Activated B cell treated with CpG ODN at 0.5 μM for 24 hours (primary cell): ENCODE measurements around the gene NBDY. TPM values are rescaled to one million over a fixed set of nuclear protein-coding genes. Genes with fewer than 3 reads are reported as not detected.
"Not testable (repeated sequence)": the region's sequence is repeated elsewhere in the genome, so short reads cannot be mapped to it uniquely, and the experiment has no call there.

ENCODE experiments used
- ATAC-seq: fragments of 200-7000 bp; cut with Tn5 transposase; one replicate; pipeline ENCODE4 v1.10.0; 2021; ENCODE audit warnings: low read depth, mild to moderate bottlenecking, moderate library complexity
- CTCF ChIA-PET: fragments of 350-600 bp; sonication (Branson Sonifier 250); formaldehyde crosslinking; loops from one replicate; lab custom pipeline; 2021; ENCODE audit warnings: antibody characterized with exemption; lab: Charles Lee
- POLR2A ChIA-PET: fragments of 350-600 bp; sonication (Branson Sonifier 250); formaldehyde crosslinking; loops from one replicate; lab custom pipeline; 2021; ENCODE audit warnings: antibody characterized with exemption; lab: Charles Lee
- DNase-seq: peaks from one replicate; pipeline ENCODE4 v3.0.0; 2022
- H3K27ac Mint-ChIP-seq: one replicate; pipeline ENCODE4 v1.8.0; 2020; ENCODE audit warnings: mixed read lengths
- H3K27me3 Mint-ChIP-seq: one replicate; pipeline ENCODE4 v1.8.0; 2021; ENCODE audit warnings: mixed read lengths
- H3K36me3 Mint-ChIP-seq: one replicate; pipeline ENCODE4 v1.8.0; 2021; ENCODE audit warnings: low read depth, mixed read lengths
- H3K4me1 Mint-ChIP-seq: one replicate; pipeline ENCODE4 v1.8.0; 2021; ENCODE audit warnings: mixed read lengths
- H3K4me3 Mint-ChIP-seq: one replicate; pipeline ENCODE4 v1.8.0; 2020; ENCODE audit warnings: mild to moderate bottlenecking, mixed read lengths
- H3K9me3 Mint-ChIP-seq: one replicate; pipeline ENCODE4 v1.8.0; 2020; ENCODE audit warnings: mixed read lengths
- intact Hi-C: fragments of 100-400 bp; cut with micrococcal nuclease; formaldehyde crosslinking; loops from one replicate; pipeline ENCODE4 v1.15.1; 2024
- total RNA-seq: library from RNA; stranded (reverse); gene quantifications from 2 replicates; pipeline ENCODE4 v1.2.3, GENCODE V29; 2022
- TF ChIP-seq, protein P1 (sequence below): fragments of 200-600 bp; IDR thresholded peaks from one replicate; pipeline ENCODE4 v1.8.0; 2022; ENCODE audit warnings: antibody characterized with exemption, mild to moderate bottlenecking

Gene NBDY
- 30.0 and 41.0 TPM in 2 replicates for total RNA-seq

DNA sequence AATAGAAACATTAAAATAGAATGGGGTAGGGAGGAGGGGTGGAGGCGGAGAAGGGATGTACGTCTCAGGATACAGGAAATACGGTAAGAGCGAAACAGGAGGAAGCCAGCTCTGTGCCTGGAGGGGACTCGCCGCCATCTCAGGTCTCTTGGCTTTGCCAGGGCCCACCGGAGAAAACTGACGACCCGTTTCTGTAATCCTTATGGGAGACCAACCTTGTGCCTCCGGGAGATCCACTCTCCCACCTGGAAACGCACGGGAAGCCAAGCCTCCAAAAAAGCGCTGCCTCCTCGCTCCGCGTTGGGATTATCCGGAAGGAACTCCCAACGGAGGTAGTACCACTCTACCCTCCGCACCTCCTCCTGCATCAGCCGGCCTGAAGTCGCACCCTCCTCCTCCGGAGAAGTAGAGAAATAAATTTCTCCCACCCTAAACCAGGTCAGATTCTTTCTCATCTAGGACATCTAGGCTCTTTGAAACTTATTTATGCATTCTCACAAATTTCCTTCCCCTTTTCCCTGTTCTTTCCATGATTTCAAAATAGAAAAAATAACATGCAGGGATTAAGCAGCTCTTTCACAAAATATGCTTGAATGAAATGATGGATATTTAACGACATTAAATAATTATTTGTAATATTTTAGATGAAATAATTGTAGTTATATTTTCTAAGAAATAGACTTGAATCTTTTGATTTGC, at the start of gene NBDY:
TSS of gene NBDY (plus strand) at position 92 of the 699 bp plus-strand sequence. CDS start at position 203, 111 bp downstream.
- H3K4me1 Mint-ChIP-seq: peaks cover 25% of the 10 kb centered on the region
- TF ChIP-seq, protein P1, sequence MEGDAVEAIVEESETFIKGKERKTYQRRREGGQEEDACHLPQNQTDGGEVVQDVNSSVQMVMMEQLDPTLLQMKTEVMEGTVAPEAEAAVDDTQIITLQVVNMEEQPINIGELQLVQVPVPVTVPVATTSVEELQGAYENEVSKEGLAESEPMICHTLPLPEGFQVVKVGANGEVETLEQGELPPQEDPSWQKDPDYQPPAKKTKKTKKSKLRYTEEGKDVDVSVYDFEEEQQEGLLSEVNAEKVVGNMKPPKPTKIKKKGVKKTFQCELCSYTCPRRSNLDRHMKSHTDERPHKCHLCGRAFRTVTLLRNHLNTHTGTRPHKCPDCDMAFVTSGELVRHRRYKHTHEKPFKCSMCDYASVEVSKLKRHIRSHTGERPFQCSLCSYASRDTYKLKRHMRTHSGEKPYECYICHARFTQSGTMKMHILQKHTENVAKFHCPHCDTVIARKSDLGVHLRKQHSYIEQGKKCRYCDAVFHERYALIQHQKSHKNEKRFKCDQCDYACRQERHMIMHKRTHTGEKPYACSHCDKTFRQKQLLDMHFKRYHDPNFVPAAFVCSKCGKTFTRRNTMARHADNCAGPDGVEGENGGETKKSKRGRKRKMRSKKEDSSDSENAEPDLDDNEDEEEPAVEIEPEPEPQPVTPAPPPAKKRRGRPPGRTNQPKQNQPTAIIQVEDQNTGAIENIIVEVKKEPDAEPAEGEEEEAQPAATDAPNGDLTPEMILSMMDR: no peak
- intact Hi-C loops: loop anchor here (2.0 to 5.0 kb wide), 4 partner anchors 164 to 1012 kb away; partner anchors contain the start of gene RRAGB
- DNase-seq (peak; percentile 20), ATAC-seq (peak; percentile 78)
- peak within 1 kb of the TSS; percentile 92 for H3K27ac Mint-ChIP-seq
- ChIA-PET CTCF (interaction anchor here (1.3 to 1.4 kb wide), 3 partner anchors 35 to 1240 kb away, joined by 3 to 5 read pairs (median 3); no protein-coding TSS in a partner anchor), POLR2A (interaction anchor here (0.7 to 1.9 kb wide), 5 partner anchors 9 to 1012 kb away, joined by 3 to 11 read pairs (median 3); partner anchors contain the start of gene RRAGB)
- H3K4me3 Mint-ChIP-seq: peak within 1 kb of the TSS; percentile 94
- no peaks in the 10 kb centered on the region for H3K27me3 Mint-ChIP-seq
- H3K9me3 Mint-ChIP-seq: no peaks in the 10 kb centered on the region
- H3K36me3 Mint-ChIP-seq: peaks cover 6% of the 10 kb centered on the region

DNA sequence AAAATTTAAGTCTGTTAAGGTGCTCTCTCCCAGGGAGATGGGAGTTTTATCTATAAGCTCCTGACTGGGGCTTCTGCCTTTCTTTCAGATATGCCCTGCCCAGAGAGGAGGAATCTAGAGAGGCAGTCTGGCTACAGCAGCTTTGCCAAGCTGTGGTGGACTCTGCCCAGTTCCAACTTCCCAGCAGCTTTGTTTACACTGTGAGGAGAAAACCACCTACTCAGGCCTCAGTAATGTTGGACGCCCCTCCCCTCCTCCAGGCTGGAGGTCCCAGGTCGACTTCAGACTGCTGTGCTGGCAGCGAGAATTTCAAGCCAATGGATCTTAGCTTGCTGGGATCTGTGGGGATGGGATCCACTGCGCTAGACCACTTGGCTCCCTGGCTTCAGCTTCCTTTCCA, 24.5 kb upstream of the NBDY start:
- H3K36me3 Mint-ChIP-seq, H3K4me1 Mint-ChIP-seq, H3K27me3 Mint-ChIP-seq, H3K9me3 Mint-ChIP-seq, DNase-seq, H3K4me3 Mint-ChIP-seq, H3K27ac Mint-ChIP-seq, CTCF ChIA-PET, POLR2A ChIA-PET, ATAC-seq, intact Hi-C loops: not testable (repeated sequence)

- H3K27me3 Mint-ChIP-seq: no peaks in the 10 kb centered on the region
- H3K36me3 Mint-ChIP-seq: peaks cover 3% of the 10 kb centered on the region
- peaks cover 16% of the 10 kb centered on the region for H3K4me1 Mint-ChIP-seq
- H3K9me3 Mint-ChIP-seq: no peaks in the 10 kb centered on the region
- no peak overlapping the region for H3K4me3 Mint-ChIP-seq
- H3K27ac Mint-ChIP-seq: no peak overlapping the region
- TF ChIP-seq, protein P1: no peak
- DNase-seq (no peak), ATAC-seq (no peak)
- ChIA-PET CTCF (interaction anchor here (1.0 to 2.9 kb wide), 5 partner anchors 444 to 727 kb away, joined by 3 to 18 read pairs (median 3); no protein-coding TSS in a partner anchor), POLR2A (no interaction called here)
- intact Hi-C loops: loop anchor here (5.0 kb wide), 2 partner anchors 819 to 1009 kb away; partner anchors contain the start of gene RRAGB
Measured at GRCh38 chrX:56726605-56727004, 2.4 kb upstream of the NBDY start.

GRCh38 chrX:56727531-56727930, 1.5 kb upstream of the NBDY start:
- intact Hi-C loops: loop anchor here (5.0 kb wide), 2 partner anchors 820 to 1010 kb away; partner anchors contain the start of gene RRAGB
- TF ChIP-seq, protein P1: no peak
- POLR2A ChIA-PET: interaction anchor here (0.9 to 1.9 kb wide), 3 partner anchors 163 to 1010 kb away, joined by 3 to 7 read pairs (median 6); partner anchors contain the start of genes RRAGB and SPIN3
- no peak overlapping the region for H3K4me3 Mint-ChIP-seq
- H3K9me3 Mint-ChIP-seq: no peaks in the 10 kb centered on the region
- no peak for ATAC-seq
- peaks cover 3% of the 10 kb centered on the region for H3K36me3 Mint-ChIP-seq
- CTCF ChIA-PET: interaction anchor here (1.4 to 2.9 kb wide), 4 partner anchors 445 to 1239 kb away, joined by 3 to 18 read pairs (median 4); no protein-coding TSS in a partner anchor
- H3K4me1 Mint-ChIP-seq: peaks cover 21% of the 10 kb centered on the region
- H3K27me3 Mint-ChIP-seq: no peaks in the 10 kb centered on the region
- peak overlapping the region; percentile 65 for H3K27ac Mint-ChIP-seq
- DNase-seq: no peak

DNA sequence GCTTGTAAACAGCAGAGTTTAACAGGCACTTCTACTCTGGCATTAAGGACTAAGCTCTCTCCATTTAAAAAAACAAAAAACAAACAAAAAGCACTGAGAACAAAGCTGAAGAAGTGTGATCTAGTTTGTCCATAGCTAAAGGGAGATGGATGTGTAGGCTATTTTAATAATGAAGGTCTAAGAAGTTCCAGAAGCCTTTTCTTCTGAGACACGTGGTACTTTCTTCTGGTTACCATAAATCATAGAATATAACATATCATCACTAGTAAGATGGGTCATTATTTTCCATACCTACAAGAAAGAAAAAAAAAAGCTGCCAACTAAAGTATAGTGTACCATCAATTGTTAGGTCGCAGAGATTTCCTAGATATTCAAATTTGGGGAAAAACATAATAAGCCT, 722 bp upstream of the NBDY start:
- ATAC-seq: no peak
- peaks cover 3% of the 10 kb centered on the region for H3K36me3 Mint-ChIP-seq
- H3K4me3 Mint-ChIP-seq: peak overlapping the region; percentile 46

More for the DNA sequence above, 722 bp upstream of the NBDY start:
- ChIA-PET POLR2A (interaction anchor here (0.7 to 1.9 kb wide), 5 partner anchors 163 to 1011 kb away, joined by 3 to 11 read pairs (median 6); partner anchors contain the start of genes RRAGB and SPIN3), CTCF (interaction anchor here (1.0 to 2.9 kb wide), 5 partner anchors 36 to 1239 kb away, joined by 3 to 18 read pairs (median 3); no protein-coding TSS in a partner anchor)
- H3K4me1 Mint-ChIP-seq: peaks cover 21% of the 10 kb centered on the region
- no peaks in the 10 kb centered on the region for H3K27me3 Mint-ChIP-seq
- no peak for DNase-seq
- TF ChIP-seq, protein P1: no peak
- no peaks in the 10 kb centered on the region for H3K9me3 Mint-ChIP-seq
- peak overlapping the region; percentile 63 for H3K27ac Mint-ChIP-seq
- intact Hi-C loops: loop anchor here (2.0 to 5.0 kb wide), 4 partner anchors 164 to 1011 kb away; partner anchors contain the start of gene RRAGB
